Right lobe of liver (tissue), 4 donors: ENCODE data around the gene CD244.
A peak's percentile ranks its signal among the peaks of the same experiment; 100 is the strongest.

Experiments
- CTCF ChIP-seq, 4 donors: fragments of 200-600 bp in 3 of 4; fragments of 450-650 bp in 1 of 4; IDR thresholded peaks; one replicate each; pipeline versions ENCODE4 v1.5.1 to v1.8.0; 2016 to 2022; ENCODE audit warnings: antibody characterized with exemption in 4 of 4, mild to moderate bottlenecking in 2 of 4
- POLR2A ChIP-seq: fragments of 450-650 bp; IDR thresholded peaks from one replicate; pipeline ENCODE4 v1.6.1; 2017; ENCODE audit warnings: antibody characterized with exemption, mild to moderate bottlenecking
- donor health status: DM: no; HTN: no; CAD: no.
- donor health status: DM: no; HTN: no; CAD: no.
- donor health status: DM: no; HTN: yes; CAD: no.

GRCh38 chr1:160877221-160877620, 14.5 kb upstream of the CD244 start:
- peak in 3 of 4 donors; percentile 18 to 38 (median 28) for TF ChIP-seq CTCF (IDR thresholded peaks at IDR 0.05)
- no peak for TF ChIP-seq POLR2A
